Mammary epithelial cell (primary cell): ENCODE measurements around the gene CLASRP.

Source experiments
- CTCF ChIP-seq, 2 donors: IDR thresholded peaks in 1 of 2; conservative IDR thresholded peaks in 1 of 2; 2 replicates each; pipeline ENCODE4 v1.5.1; 2011 to 2012; ENCODE audit warnings: inconsistent platforms in 2 of 2, low read length in 2 of 2, mild to moderate bottlenecking in 2 of 2, control low read depth in 1 of 2, low read depth in 1 of 2; ENCODE audit not compliant: insufficient read depth in 1 of 2; ENCODE audit errors: extremely low read depth in 1 of 2
- EZH2 ChIP-seq: IDR thresholded peaks from 2 replicates; pipeline ENCODE4 v1.6.1; 2012; ENCODE audit warnings: low read length, inconsistent platforms, borderline replicate concordance

- no peak for TF ChIP-seq CTCF (conservative IDR thresholded peaks at IDR 0.05 in 1 of 2, IDR thresholded peaks at IDR 0.05 in 1 of 2; ENCODE audit: extremely low read depth in 1 of 2, insufficient read depth in 1 of 2, low read depth in 1 of 2, low read length in 2 of 2)
- no peak for TF ChIP-seq EZH2
These were observed 38.2 kb downstream of the CLASRP start for GRCh38 chr19:45076851-45077730.
